Measurements from ENCODE around the gene AFDN.

DNA sequence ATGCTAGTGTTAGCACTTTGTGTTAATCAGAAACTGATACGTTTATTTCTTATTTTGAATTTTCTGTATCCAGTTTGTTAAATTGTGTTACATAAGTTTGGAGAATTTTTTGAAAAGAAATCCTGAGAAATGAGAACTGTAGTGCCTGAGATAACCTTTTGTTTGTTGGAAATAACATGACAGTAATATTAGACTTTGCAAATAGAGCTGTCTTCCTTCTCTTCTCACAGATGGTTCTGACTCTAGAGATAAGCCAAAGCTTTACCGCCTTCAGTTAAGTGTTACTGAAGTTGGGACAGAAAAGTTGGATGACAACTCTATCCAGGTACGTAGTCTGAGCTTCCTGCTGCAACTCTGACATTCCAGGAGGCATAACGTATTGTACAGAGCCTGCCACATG is 69.9 kb downstream of the AFDN start:
- no peak for TF ChIP-seq EZH2phosphoT487 (IDR thresholded peaks at IDR 0.05)
- TF ChIP-seq EZH2 (IDR thresholded peaks at IDR 0.05): no peak

All from neural progenitor cell (in vitro differentiated cells).